Liver (tissue), 9 donors: ENCODE measurements around the gene TOMM20. TPM values are rescaled to one million over a fixed set of nuclear protein-coding genes. Genes with fewer than 3 reads are reported as not detected.

Experiments used
- DNase-seq: peaks from one replicate; pipeline ENCODE4 v3.0.0-alpha.2; 2017; ENCODE audit warnings: low spot score
- H3K27ac ChIP-seq, 2 donors: one replicate each; pipeline ENCODE4 v1.7.0; 2013; ENCODE audit warnings: inconsistent platforms in 2 of 2, low read length in 2 of 2, control low read depth in 1 of 2, low read depth in 1 of 2, mild to moderate bottlenecking in 1 of 2
- H3K27me3 ChIP-seq, 4 donors: one replicate each; pipeline versions ENCODE4 v1.6.1 to v1.7.0; 2013; ENCODE audit warnings: low read length in 3 of 4, inconsistent platforms in 1 of 4, mild to moderate bottlenecking in 1 of 4, moderate library complexity in 1 of 4; ENCODE audit not compliant: control insufficient read depth in 4 of 4, insufficient read depth in 4 of 4
- H3K36me3 ChIP-seq, 4 donors: one replicate each; pipeline versions ENCODE4 v1.6.1 to v1.7.0; 2013; ENCODE audit warnings: low read length in 3 of 4, mild to moderate bottlenecking in 3 of 4, low read depth in 1 of 4, moderate library complexity in 1 of 4; ENCODE audit not compliant: control insufficient read depth in 4 of 4, insufficient read depth in 3 of 4
- H3K4me1 ChIP-seq, 4 donors: one replicate each; pipeline versions ENCODE4 v1.6.1 to v1.7.0; 2013; ENCODE audit warnings: low read length in 3 of 4, mild to moderate bottlenecking in 3 of 4, moderate library complexity in 1 of 4; ENCODE audit not compliant: control insufficient read depth in 4 of 4, insufficient read depth in 4 of 4
- H3K4me3 ChIP-seq, 3 donors: one replicate each; pipeline versions ENCODE4 v1.6.1 to v1.7.0; 2013; ENCODE audit warnings: low read length in 3 of 3, control low read depth in 1 of 3, low read depth in 1 of 3, mild to moderate bottlenecking in 1 of 3
- H3K9ac ChIP-seq, 2 donors: one replicate each; pipeline ENCODE4 v1.7.0; 2013; ENCODE audit warnings: low read length in 2 of 2, mild to moderate bottlenecking in 2 of 2, moderate library complexity in 2 of 2, control low read depth in 1 of 2, low read depth in 1 of 2
- H3K9me3 ChIP-seq, 4 donors: one replicate each; pipeline versions ENCODE4 v1.6.1 to v1.7.0; 2013; ENCODE audit warnings: low read length in 3 of 4; ENCODE audit not compliant: control insufficient read depth in 4 of 4
- EGR1 ChIP-seq, 2 donors: IDR thresholded peaks; 2 replicates each; pipeline ENCODE4 v1.6.1; 2016 to 2018; ENCODE audit warnings: antibody characterized with exemption in 2 of 2, low read depth in 2 of 2
- GABPA ChIP-seq, 2 donors: IDR thresholded peaks in 1 of 2; conservative IDR thresholded peaks in 1 of 2; 2 replicates each; pipeline ENCODE4 v1.6.1; 2016; ENCODE audit warnings: antibody characterized with exemption in 2 of 2, mild to moderate bottlenecking in 1 of 2, moderate library complexity in 1 of 2
- JUND ChIP-seq, 2 donors: IDR thresholded peaks; 2 replicates each; pipeline ENCODE4 v1.6.1; 2016; ENCODE audit warnings: antibody characterized with exemption in 2 of 2
- NR2F2 ChIP-seq: IDR thresholded peaks from 2 replicates; pipeline ENCODE4 v1.6.1; 2016; ENCODE audit warnings: antibody characterized with exemption
- RAD21 ChIP-seq, 2 donors: IDR thresholded peaks; 2 replicates each; pipeline ENCODE4 v1.6.1; 2016; ENCODE audit warnings: antibody characterized with exemption in 2 of 2, mild to moderate bottlenecking in 2 of 2
- RXRA ChIP-seq, 2 donors: IDR thresholded peaks; 2 replicates each; pipeline ENCODE4 v1.6.1; 2017 to 2018; ENCODE audit warnings: antibody characterized with exemption in 2 of 2, mild to moderate bottlenecking in 1 of 2
- SP1 ChIP-seq: IDR thresholded peaks from 2 replicates; pipeline ENCODE4 v1.6.1; 2018; ENCODE audit warnings: antibody characterized with exemption, mild to moderate bottlenecking
- TAF1 ChIP-seq: conservative IDR thresholded peaks from 2 replicates; pipeline ENCODE4 v1.6.1; 2016; ENCODE audit warnings: antibody characterized with exemption, mild to moderate bottlenecking
- YY1 ChIP-seq: IDR thresholded peaks from 2 replicates; pipeline ENCODE4 v1.6.1; 2016; ENCODE audit warnings: antibody characterized with exemption, mild to moderate bottlenecking
- WGBS: extraction: QIAGEN DNeasy Blood & Tissue Kit; methylation state at CpG from one replicate; pipeline ENCODE4 v1.1.7; 2013; 5-methylcytosine and 5-hydroxymethylcytosine counted together
- polyA plus RNA-seq, 2 donors: library from polyadenylated mRNA; stranded (reverse) in 1 of 2; unstranded in 1 of 2; fragments of 200-250 nt in 1 of 2; fragments of >200 nt in 1 of 2; fragmentation: Nextera tagmentation in 1 of 2; extraction: Ambion mirVana in 1 of 2; gene quantifications; one replicate each; pipeline versions ENCODE4 v1.2.1 to v1.2.3, GENCODE V29; 2013 to 2015
- total RNA-seq, 2 donors: library from RNA; depleted of rRNA; stranded (reverse); fragments of >200 nt; gene quantifications; one replicate each; pipeline ENCODE4 v1.2.3, GENCODE V29; 2014
- TF ChIP-seq, protein P1 (sequence below): IDR thresholded peaks from 2 replicates; pipeline ENCODE4 v1.6.1; 2016; ENCODE audit warnings: antibody characterized with exemption
- TF ChIP-seq, protein P2 (sequence below): fragments of 150-350 bp; IDR thresholded peaks from 2 replicates; pipeline ENCODE4 v1.5.1; 2017; ENCODE audit warnings: improper control_type of control experiment, low read depth, low read length; ENCODE audit not compliant: missing input control
- TF ChIP-seq, protein P3 (sequence below): IDR thresholded peaks from 2 replicates; pipeline ENCODE4 v1.6.1; 2016; ENCODE audit warnings: antibody characterized with exemption, mild to moderate bottlenecking
- TF ChIP-seq, protein P4 (sequence below): IDR thresholded peaks from 2 replicates; pipeline ENCODE4 v1.6.1; 2016; ENCODE audit warnings: antibody characterized with exemption
- donor health status: healthy.
- donor health status: healthy.
- donor health status: healthy.
- donor health status: healthy.
- donor health status: healthy.

The TOMM20 gene
- total and polyA plus RNA-seq, 4 donors = 33.4 to 74.4 (median 39.1) TPM

DNA sequence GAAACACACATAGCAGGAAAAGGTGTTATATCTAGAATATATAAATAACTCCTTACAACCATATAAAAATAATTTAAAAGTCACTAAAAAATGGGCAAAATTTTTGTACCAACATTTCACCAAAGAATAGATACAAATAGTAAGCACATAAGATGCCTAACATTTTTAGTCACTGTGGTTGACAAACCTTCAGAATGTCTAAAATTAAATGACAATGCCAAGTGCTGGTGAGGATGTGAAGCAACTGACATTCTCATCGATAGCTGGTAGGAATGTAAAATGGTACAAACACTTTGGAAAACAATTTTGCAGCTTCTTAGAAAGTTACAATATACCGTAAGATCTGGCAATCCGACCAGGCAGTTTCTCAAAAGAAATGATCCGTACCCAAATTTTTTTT, 14.4 kb upstream of the TOMM20 start:
- Histone ChIP-seq H3K9me3 (no peaks in the 10 kb centered on the region), H3K4me3 (no peak overlapping the region), H3K27ac (no peak overlapping the region), H3K27me3 (no peaks in the 10 kb centered on the region), H3K36me3 (peaks cover 7 to 37% (median 25%) of the 10 kb centered on the region in 4 donors), H3K4me1 (no peaks in the 10 kb centered on the region), H3K9ac (no peak overlapping the region)
- WGBS = 88% methylated on average over 4 of the region's 4 CpGs
- no peak for DNase-seq
- TF ChIP-seq YY1 (no peak), RAD21 (IDR thresholded peaks at IDR 0.05) (no peak), JUND (IDR thresholded peaks at IDR 0.05) (no peak)

DNA sequence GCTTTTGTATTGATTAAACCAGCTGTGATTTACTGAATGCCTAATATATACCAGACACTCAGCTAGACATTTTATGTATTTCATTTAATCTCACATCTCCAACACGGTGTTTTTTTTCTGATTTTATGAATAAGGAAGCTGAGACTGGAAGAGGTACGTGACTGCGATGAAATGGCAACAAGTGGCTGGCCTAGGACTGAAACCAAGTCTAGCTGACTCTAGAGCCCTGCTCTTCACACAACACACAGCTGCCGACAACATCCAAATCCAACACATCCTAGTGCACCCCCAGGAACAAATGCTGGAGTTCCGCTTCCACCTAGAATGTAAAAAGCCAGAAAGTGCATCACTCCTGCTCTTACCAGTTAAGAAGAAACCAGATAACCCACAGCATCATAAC, 10.7 kb upstream of the TOMM20 start:
- no peak for TF ChIP-seq NR2F2
- no peak for TF ChIP-seq JUND (IDR thresholded peaks at IDR 0.05)
- TF ChIP-seq, protein P1, sequence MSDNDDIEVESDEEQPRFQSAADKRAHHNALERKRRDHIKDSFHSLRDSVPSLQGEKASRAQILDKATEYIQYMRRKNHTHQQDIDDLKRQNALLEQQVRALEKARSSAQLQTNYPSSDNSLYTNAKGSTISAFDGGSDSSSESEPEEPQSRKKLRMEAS = no peak
- no peak for TF ChIP-seq TAF1
- TF ChIP-seq GABPA (IDR thresholded peaks at IDR 0.05 in 1 of 2, conservative IDR thresholded peaks at IDR 0.05 in 1 of 2) = no peak
- no peak for TF ChIP-seq YY1
- TF ChIP-seq, protein P2, sequence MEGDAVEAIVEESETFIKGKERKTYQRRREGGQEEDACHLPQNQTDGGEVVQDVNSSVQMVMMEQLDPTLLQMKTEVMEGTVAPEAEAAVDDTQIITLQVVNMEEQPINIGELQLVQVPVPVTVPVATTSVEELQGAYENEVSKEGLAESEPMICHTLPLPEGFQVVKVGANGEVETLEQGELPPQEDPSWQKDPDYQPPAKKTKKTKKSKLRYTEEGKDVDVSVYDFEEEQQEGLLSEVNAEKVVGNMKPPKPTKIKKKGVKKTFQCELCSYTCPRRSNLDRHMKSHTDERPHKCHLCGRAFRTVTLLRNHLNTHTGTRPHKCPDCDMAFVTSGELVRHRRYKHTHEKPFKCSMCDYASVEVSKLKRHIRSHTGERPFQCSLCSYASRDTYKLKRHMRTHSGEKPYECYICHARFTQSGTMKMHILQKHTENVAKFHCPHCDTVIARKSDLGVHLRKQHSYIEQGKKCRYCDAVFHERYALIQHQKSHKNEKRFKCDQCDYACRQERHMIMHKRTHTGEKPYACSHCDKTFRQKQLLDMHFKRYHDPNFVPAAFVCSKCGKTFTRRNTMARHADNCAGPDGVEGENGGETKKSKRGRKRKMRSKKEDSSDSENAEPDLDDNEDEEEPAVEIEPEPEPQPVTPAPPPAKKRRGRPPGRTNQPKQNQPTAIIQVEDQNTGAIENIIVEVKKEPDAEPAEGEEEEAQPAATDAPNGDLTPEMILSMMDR = no peak
- TF ChIP-seq, protein P3, sequence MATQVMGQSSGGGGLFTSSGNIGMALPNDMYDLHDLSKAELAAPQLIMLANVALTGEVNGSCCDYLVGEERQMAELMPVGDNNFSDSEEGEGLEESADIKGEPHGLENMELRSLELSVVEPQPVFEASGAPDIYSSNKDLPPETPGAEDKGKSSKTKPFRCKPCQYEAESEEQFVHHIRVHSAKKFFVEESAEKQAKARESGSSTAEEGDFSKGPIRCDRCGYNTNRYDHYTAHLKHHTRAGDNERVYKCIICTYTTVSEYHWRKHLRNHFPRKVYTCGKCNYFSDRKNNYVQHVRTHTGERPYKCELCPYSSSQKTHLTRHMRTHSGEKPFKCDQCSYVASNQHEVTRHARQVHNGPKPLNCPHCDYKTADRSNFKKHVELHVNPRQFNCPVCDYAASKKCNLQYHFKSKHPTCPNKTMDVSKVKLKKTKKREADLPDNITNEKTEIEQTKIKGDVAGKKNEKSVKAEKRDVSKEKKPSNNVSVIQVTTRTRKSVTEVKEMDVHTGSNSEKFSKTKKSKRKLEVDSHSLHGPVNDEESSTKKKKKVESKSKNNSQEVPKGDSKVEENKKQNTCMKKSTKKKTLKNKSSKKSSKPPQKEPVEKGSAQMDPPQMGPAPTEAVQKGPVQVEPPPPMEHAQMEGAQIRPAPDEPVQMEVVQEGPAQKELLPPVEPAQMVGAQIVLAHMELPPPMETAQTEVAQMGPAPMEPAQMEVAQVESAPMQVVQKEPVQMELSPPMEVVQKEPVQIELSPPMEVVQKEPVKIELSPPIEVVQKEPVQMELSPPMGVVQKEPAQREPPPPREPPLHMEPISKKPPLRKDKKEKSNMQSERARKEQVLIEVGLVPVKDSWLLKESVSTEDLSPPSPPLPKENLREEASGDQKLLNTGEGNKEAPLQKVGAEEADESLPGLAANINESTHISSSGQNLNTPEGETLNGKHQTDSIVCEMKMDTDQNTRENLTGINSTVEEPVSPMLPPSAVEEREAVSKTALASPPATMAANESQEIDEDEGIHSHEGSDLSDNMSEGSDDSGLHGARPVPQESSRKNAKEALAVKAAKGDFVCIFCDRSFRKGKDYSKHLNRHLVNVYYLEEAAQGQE = no peak
- no peak for TF ChIP-seq RXRA (IDR thresholded peaks at IDR 0.05)
- Histone ChIP-seq H3K36me3 (peaks cover 16 to 29% (median 24%) of the 10 kb centered on the region in 4 donors), H3K4me3 (no peak overlapping the region), H3K27ac (no peak overlapping the region), H3K4me1 (no peaks in the 10 kb centered on the region), H3K9ac (no peak overlapping the region), H3K9me3 (no peaks in the 10 kb centered on the region), H3K27me3 (no peaks in the 10 kb centered on the region)
- WGBS = 96% methylated on average over 5 of the region's 5 CpGs
- DNase-seq = no peak

DNA sequence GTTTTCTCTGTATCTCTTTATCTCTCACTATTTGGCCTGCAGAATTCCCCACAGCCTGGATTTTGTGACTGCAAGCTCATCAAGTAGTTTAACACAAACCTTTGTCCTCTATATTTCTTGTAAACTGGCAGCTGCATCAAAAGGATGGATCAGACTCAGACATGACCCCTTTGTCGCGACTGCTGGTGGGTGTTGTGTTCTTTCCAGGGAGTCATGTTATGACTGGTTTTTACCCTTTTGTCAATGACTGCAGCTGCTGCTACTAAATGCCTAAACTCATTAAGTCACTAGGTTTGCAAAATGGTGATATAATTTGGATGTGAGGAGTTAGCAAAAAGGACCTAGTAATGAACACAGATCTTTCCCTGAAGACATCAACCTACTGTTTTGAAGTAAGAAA, 10.2 kb upstream of the TOMM20 start:
- H3K36me3 ChIP-seq = peaks cover 18 to 27% (median 22%) of the 10 kb centered on the region in 4 donors
- 85% methylated on average over 2 of the region's 2 CpGs for WGBS
- no peaks in the 10 kb centered on the region for H3K9me3 ChIP-seq
- H3K27me3 ChIP-seq = no peaks in the 10 kb centered on the region
- DNase-seq = no peak
- H3K4me3 ChIP-seq = no peak overlapping the region
- TF ChIP-seq, protein P4, sequence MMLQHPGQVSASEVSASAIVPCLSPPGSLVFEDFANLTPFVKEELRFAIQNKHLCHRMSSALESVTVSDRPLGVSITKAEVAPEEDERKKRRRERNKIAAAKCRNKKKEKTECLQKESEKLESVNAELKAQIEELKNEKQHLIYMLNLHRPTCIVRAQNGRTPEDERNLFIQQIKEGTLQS = no peak
- TF ChIP-seq YY1 (no peak), TAF1 (no peak), SP1 (no peak), RAD21 (IDR thresholded peaks at IDR 0.05) (no peak), EGR1 (IDR thresholded peaks at IDR 0.05; ENCODE audit: low read depth in 2 of 2) (no peak), RXRA (IDR thresholded peaks at IDR 0.05) (no peak)
- TF ChIP-seq, protein P3 = no peak
- no peaks in the 10 kb centered on the region for H3K4me1 ChIP-seq
- H3K27ac ChIP-seq = no peak overlapping the region
- no peak overlapping the region for H3K9ac ChIP-seq
